Heart left ventricle (tissue), 13 donors: ENCODE measurements around the gene TBCE.

Experiments
- POLR2A ChIP-seq, 2 donors: fragments of 450-650 bp; IDR thresholded peaks; one replicate each; pipeline ENCODE4 v1.6.1; 2017; ENCODE audit warnings: antibody characterized with exemption in 2 of 2, mild to moderate bottlenecking in 2 of 2, moderate library complexity in 2 of 2
- TF ChIP-seq, protein P1 (sequence below), 12 donors: fragments of 200-600 bp; sonication (generic) in 4 of 12; IDR thresholded peaks; one replicate each; pipeline versions ENCODE4 v1.5.0 to v1.8.0; 2018 to 2022; ENCODE audit warnings: antibody characterized with exemption in 12 of 12, mild to moderate bottlenecking in 5 of 12
- donor health status: ischemic (EF 13 %, LVEDD 7.1; RV severe dilation, severe dysfunction).
- donor health status: DM: no; HTN: yes; CAD: no.
- donor health status: DM: no; HTN: no; CAD: no.
- donor health status: ischemic (EF 25% LVEDD 6.9; RV normal size, moderate dysfunction).
- donor health status: ischemic (EF 25% LVEDD 5.7; RV mildly dilated, moderate dysfunction).
- donor health status: ischemic (EF 35%, LVEDD 5.7; RV mildly dilated, moderate dysfunction).
- donor health status: nonischemic (EF 11% LVEDD 7.7; RV severe dilation, severe dysfunction).
- donor health status: DM: yes; HTN: yes; CAD: no.
- donor health status: PGD.
- donor health status: ischemic (EF 29% LVEDD 5.4; RV normal size, mild dysfunction).
- donor health status: nonischemic (EF 23%, LVEDD 6.1; RV moderate dilation, normal function).

GRCh38 chr1:235427447-235427846 is 60.2 kb downstream of the TBCE start:
- TF ChIP-seq POLR2A (IDR thresholded peaks at IDR 0.05), result no peak
- TF ChIP-seq, protein P1, sequence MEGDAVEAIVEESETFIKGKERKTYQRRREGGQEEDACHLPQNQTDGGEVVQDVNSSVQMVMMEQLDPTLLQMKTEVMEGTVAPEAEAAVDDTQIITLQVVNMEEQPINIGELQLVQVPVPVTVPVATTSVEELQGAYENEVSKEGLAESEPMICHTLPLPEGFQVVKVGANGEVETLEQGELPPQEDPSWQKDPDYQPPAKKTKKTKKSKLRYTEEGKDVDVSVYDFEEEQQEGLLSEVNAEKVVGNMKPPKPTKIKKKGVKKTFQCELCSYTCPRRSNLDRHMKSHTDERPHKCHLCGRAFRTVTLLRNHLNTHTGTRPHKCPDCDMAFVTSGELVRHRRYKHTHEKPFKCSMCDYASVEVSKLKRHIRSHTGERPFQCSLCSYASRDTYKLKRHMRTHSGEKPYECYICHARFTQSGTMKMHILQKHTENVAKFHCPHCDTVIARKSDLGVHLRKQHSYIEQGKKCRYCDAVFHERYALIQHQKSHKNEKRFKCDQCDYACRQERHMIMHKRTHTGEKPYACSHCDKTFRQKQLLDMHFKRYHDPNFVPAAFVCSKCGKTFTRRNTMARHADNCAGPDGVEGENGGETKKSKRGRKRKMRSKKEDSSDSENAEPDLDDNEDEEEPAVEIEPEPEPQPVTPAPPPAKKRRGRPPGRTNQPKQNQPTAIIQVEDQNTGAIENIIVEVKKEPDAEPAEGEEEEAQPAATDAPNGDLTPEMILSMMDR (IDR thresholded peaks at IDR 0.05), result no peak
